Thoracic aorta (tissue), 2 donors: ENCODE measurements around the gene ABCB8. TPM values are rescaled to one million over a fixed set of nuclear protein-coding genes. Genes with fewer than 3 reads are reported as not detected.
"Not testable (repeated sequence)": the region's sequence is repeated elsewhere in the genome, so short reads cannot be mapped to it uniquely, and the experiment has no call there.

ENCODE experiments used
- ATAC-seq: fragments of 150-250 bp; one replicate; pipeline ENCODE4 v1.8.0; 2017; ENCODE audit warnings: low read depth; ENCODE audit not compliant: insufficient number of reproducible peaks, low FRiP score
- DNase-seq: peaks from one replicate; pipeline ENCODE4 v3.0.0-alpha.2; 2020; ENCODE audit warnings: low spot score
- H3K27ac ChIP-seq, 2 donors: fragments of 200-600 bp; sonication (generic); 1 replicate in 1 of 2; 2 replicates in 1 of 2; pipeline ENCODE4 v1.5.1; 2016; ENCODE audit warnings: mild to moderate bottlenecking in 2 of 2, moderate library complexity in 2 of 2
- H3K27me3 ChIP-seq: fragments of 200-600 bp; sonication (generic); replicated peaks from 2 replicates; pipeline ENCODE4 v1.6.0; 2016; ENCODE audit warnings: mild to moderate bottlenecking; ENCODE audit not compliant: insufficient read depth
- H3K36me3 ChIP-seq: fragments of 200-600 bp; sonication (generic); one replicate; pipeline ENCODE4 v1.5.1; 2016
- H3K4me1 ChIP-seq, 2 donors: fragments of 200-600 bp; sonication (generic); 1 replicate in 1 of 2; 2 replicates in 1 of 2; pipeline versions ENCODE4 v1.5.1 to v1.6.0; 2016; ENCODE audit warnings: low read depth in 2 of 2, mild to moderate bottlenecking in 1 of 2; ENCODE audit not compliant: control insufficient read depth in 1 of 2
- H3K4me3 ChIP-seq: fragments of 200-600 bp; sonication (generic); 2 replicates; pipeline ENCODE4 v1.5.1; 2016; ENCODE audit warnings: mild to moderate bottlenecking
- H3K9me3 ChIP-seq: fragments of 200-600 bp; sonication (generic); 2 replicates; pipeline ENCODE4 v1.5.1; 2016
- CTCF ChIP-seq: fragments of 200-600 bp; sonication (generic); IDR thresholded peaks from one replicate; pipeline ENCODE4 v1.5.1; 2019; ENCODE audit warnings: antibody characterized with exemption
- total RNA-seq, 2 donors: library from RNA; depleted of rRNA; stranded (reverse); fragments of >200 nt; gene quantifications; one replicate each; pipeline versions ENCODE4 v1.1.0 to v1.2.3, GENCODE V29; 2016

ABCB8 gene
- total RNA-seq, 2 donors from 2014 or later, result 34.1 to 35.1 TPM

- no peak for TF ChIP-seq CTCF
- no peak for DNase-seq
- ATAC-seq, result no peak
- Histone ChIP-seq H3K4me1 (peaks cover 9 to 15% of the 10 kb centered on the region in 2 donors), H3K4me3 (no peak overlapping the region), H3K9me3 (no peaks in the 10 kb centered on the region), H3K36me3 (no peaks in the 10 kb centered on the region), H3K27ac (no peak overlapping the region), H3K27me3 (peaks cover 4% of the 10 kb centered on the region)
Measured at GRCh38 chr7:151009327-151010036, 18.8 kb upstream of the ABCB8 start.

- H3K27me3 ChIP-seq, result peaks cover 4% of the 10 kb centered on the region
Measured at GRCh38 chr7:151010037-151010306, 18.3 kb upstream of the ABCB8 start.

GRCh38 chr7:151010307-151011096, 17.7 kb upstream of the ABCB8 start:
- DNase-seq (no peak), ATAC-seq (no peak)
- no peak for TF ChIP-seq CTCF
- H3K27me3 ChIP-seq, result peaks cover 4% of the 10 kb centered on the region
- H3K9me3 ChIP-seq, result no peaks in the 10 kb centered on the region
- no peak overlapping the region for H3K4me3 ChIP-seq
- H3K27ac ChIP-seq, result no peak overlapping the region
- no peaks in the 10 kb centered on the region for H3K36me3 ChIP-seq
- peaks cover 9 to 15% of the 10 kb centered on the region in 2 donors for H3K4me1 ChIP-seq

More at GRCh38 chr7:151010037-151010306, 18.3 kb upstream of the ABCB8 start:
- H3K36me3 ChIP-seq, result no peaks in the 10 kb centered on the region
- ATAC-seq (no peak), DNase-seq (no peak)
- no peak overlapping the region for H3K27ac ChIP-seq
- no peaks in the 10 kb centered on the region for H3K9me3 ChIP-seq
- H3K4me1 ChIP-seq, result peaks cover 9 to 15% of the 10 kb centered on the region in 2 donors
- no peak overlapping the region for H3K4me3 ChIP-seq
- no peak for TF ChIP-seq CTCF

- Histone ChIP-seq H3K9me3 (no peaks in the 10 kb centered on the region), H3K27ac (no peak overlapping the region), H3K36me3 (no peaks in the 10 kb centered on the region), H3K4me1 (peaks cover 9 to 15% of the 10 kb centered on the region in 2 donors), H3K4me3 (no peak overlapping the region), H3K27me3 (peaks cover 4% of the 10 kb centered on the region)
- no peak for ATAC-seq
- no peak for TF ChIP-seq CTCF
- DNase-seq, result no peak
Measured at GRCh38 chr7:151011097-151011409, 17.2 kb upstream of the ABCB8 start.

- H3K27me3 ChIP-seq, result not testable (repeated sequence)
Measured at GRCh38 chr7:151011616-151012015, 16.6 kb upstream of the ABCB8 start.

More at GRCh38 chr7:151011616-151012015, 16.6 kb upstream of the ABCB8 start:
- peaks cover 9 to 15% of the 10 kb centered on the region in 2 donors for H3K4me1 ChIP-seq
- not testable (repeated sequence) for H3K36me3 ChIP-seq, ATAC-seq, H3K4me3 ChIP-seq, H3K27ac ChIP-seq, H3K9me3 ChIP-seq, DNase-seq
